Spleen (tissue), 11 donors: ENCODE data around the gene FAH. TPM values are rescaled to one million over a fixed set of nuclear protein-coding genes. Genes with fewer than 3 reads are reported as not detected.

Experiments
- DNase-seq: peaks from one replicate; pipeline ENCODE4 v3.0.0-alpha.2; 2020
- H3K27ac ChIP-seq, 8 donors: fragments of 200-600 bp; sonication (generic) in 7 of 8; 1 replicate in 4 of 8; 2 replicates in 4 of 8; pipeline versions ENCODE4 v1.5.0 to v1.8.0; 2016 to 2021; ENCODE audit warnings: inconsistent platforms in 4 of 8, mild to moderate bottlenecking in 4 of 8, moderate library complexity in 1 of 8
- H3K27me3 ChIP-seq, 7 donors: fragments of 200-600 bp; sonication (generic) in 6 of 7; replicated peaks in 1 of 7; 1 replicate in 4 of 7; 2 replicates in 3 of 7; pipeline versions ENCODE4 v1.5.0 to v1.8.0; 2016 to 2021; ENCODE audit warnings: inconsistent platforms in 3 of 7, mild to moderate bottlenecking in 1 of 7
- H3K36me3 ChIP-seq, 6 donors: fragments of 200-600 bp; sonication (generic) in 5 of 6; 1 replicate in 4 of 6; 2 replicates in 2 of 6; pipeline versions ENCODE4 v1.5.0 to v1.8.0; 2016 to 2021; ENCODE audit warnings: inconsistent platforms in 2 of 6
- H3K4me1 ChIP-seq, 6 donors: fragments of 200-600 bp; sonication (generic) in 5 of 6; 1 replicate in 3 of 6; 2 replicates in 3 of 6; pipeline versions ENCODE4 v1.5.0 to v1.8.0; 2016 to 2021; ENCODE audit warnings: inconsistent platforms in 3 of 6
- H3K4me3 ChIP-seq, 8 donors: fragments of 200-600 bp; sonication (generic) in 7 of 8; 1 replicate in 4 of 8; 2 replicates in 4 of 8; pipeline versions ENCODE4 v1.5.0 to v1.8.0; 2016 to 2021; ENCODE audit warnings: inconsistent platforms in 4 of 8, mild to moderate bottlenecking in 4 of 8, moderate library complexity in 2 of 8
- H3K9me3 ChIP-seq, 8 donors: fragments of 200-600 bp; sonication (generic) in 7 of 8; 1 replicate in 4 of 8; 2 replicates in 4 of 8; pipeline versions ENCODE4 v1.5.0 to v1.8.0; 2016 to 2021; ENCODE audit warnings: inconsistent platforms in 4 of 8
- CTCF ChIP-seq, 11 experiments: fragments of 200-600 bp in 7 of 11; fragments of 450-650 bp in 4 of 11; sonication (generic) in 4 of 11; IDR thresholded peaks in 8 of 11; conservative IDR thresholded peaks in 3 of 11; 1 replicate in 7 of 11; 2 replicates in 4 of 11; pipeline versions ENCODE4 v1.4.0 to v1.8.0; 2016 to 2021; ENCODE audit warnings: antibody characterized with exemption in 11 of 11, inconsistent platforms in 4 of 11, mild to moderate bottlenecking in 1 of 11
- POLR2A ChIP-seq, 3 donors: fragments of 450-650 bp; IDR thresholded peaks; one replicate each; pipeline ENCODE4 v1.5.1; 2017; ENCODE audit warnings: antibody characterized with exemption in 3 of 3, mild to moderate bottlenecking in 1 of 3
- POLR2AphosphoS5 ChIP-seq, 3 donors: sonication (generic); formaldehyde crosslinking; IDR thresholded peaks; one replicate each; pipeline ENCODE4 v1.5.1; 2017; ENCODE audit warnings: antibody characterized with exemption in 3 of 3
- WGBS, 5 donors: extraction: QIAGEN DNeasy Blood & Tissue Kit in 3 of 5; methylation state at CpG; one replicate each; pipeline versions ENCODE4 v1.1.5 to v1.1.7; 2013 to 2018; 5-methylcytosine and 5-hydroxymethylcytosine counted together
- intact Hi-C: fragments of 100-400 bp; cut with DNase I; formaldehyde crosslinking; loops from one replicate; pipeline ENCODE4 v1.15.0; 2023; ENCODE audit warnings: low total_unique reads
- polyA plus RNA-seq, 3 donors: library from polyadenylated mRNA; stranded (reverse); fragments of 200-250 nt; gene quantifications; one replicate each; pipeline ENCODE4 v1.2.1, GENCODE V29; 2013
- total RNA-seq, 7 donors: library from RNA; depleted of rRNA in 3 of 7; stranded (reverse); fragments of >200 nt in 3 of 7; fragmentation: NEBNext Ultra II Directional in 4 of 7; extraction: Animal tissue kit (Norgen Biotek cat#: 25700) in 4 of 7; gene quantifications; one replicate each; pipeline versions ENCODE4 v1.1.0 to v1.2.1, GENCODE V29; 2016 to 2021
- donor health status: healthy with polysubstance abuse.
- donor health status: DM: no; HTN: no; CAD: no; lungs with moderate emphysema.
- donor health status: DM: no; HTN: no; CAD: no.
- donor health status: Bipolar disorder and iron deficiency.
- donor health status: healthy.
- donor health status: DM: no; HTN: no; CAD: no.
- donor health status: DM: yes; HTN: yes; CAD: no.

The FAH gene
- total and polyA plus RNA-seq, 10 donors = 8.5 to 33.1 (median 21.2) TPM

- TF ChIP-seq POLR2A (IDR thresholded peaks at IDR 0.05) (no peak), CTCF (IDR thresholded peaks at IDR 0.05 in 8 of 11, conservative IDR thresholded peaks at IDR 0.05 in 3 of 11) (no peak), POLR2AphosphoS5 (IDR thresholded peaks at IDR 0.05) (no peak)
- no peaks in the 10 kb centered on the region for H3K9me3 ChIP-seq
- no peaks in the 10 kb centered on the region for H3K27me3 ChIP-seq
- no peak overlapping the region for H3K4me3 ChIP-seq
- DNase-seq = no peak
- no peak overlapping the region for H3K27ac ChIP-seq
- peaks cover 0 to 84% (median 22%) of the 10 kb centered on the region in 6 donors for H3K4me1 ChIP-seq
- H3K36me3 ChIP-seq = no peaks in the 10 kb centered on the region
- intact Hi-C loops = no loop called here
Measured at GRCh38 chr15:80110920-80111319, 41.9 kb upstream of the FAH start.

GRCh38 chr15:80114114-80114513, 38.7 kb upstream of the FAH start:
- Histone ChIP-seq H3K27ac (no peak overlapping the region), H3K4me3 (no peak overlapping the region), H3K9me3 (no peaks in the 10 kb centered on the region), H3K36me3 (no peaks in the 10 kb centered on the region), H3K4me1 (peaks cover 0 to 65% (median 13%) of the 10 kb centered on the region in 6 donors), H3K27me3 (no peaks in the 10 kb centered on the region)
- TF ChIP-seq POLR2AphosphoS5 (IDR thresholded peaks at IDR 0.05) = no peak
- no peak for TF ChIP-seq POLR2A (IDR thresholded peaks at IDR 0.05)
- no peak for TF ChIP-seq CTCF (IDR thresholded peaks at IDR 0.05 in 8 of 11, conservative IDR thresholded peaks at IDR 0.05 in 3 of 11)
- intact Hi-C loops = no loop called here
- DNase-seq = no peak
- 90 to 95% (median 91%) methylated on average over 4 of the region's 4 CpGs for WGBS, 5 donors

GRCh38 chr15:80115021-80115420, 37.8 kb upstream of the FAH start:
- Histone ChIP-seq H3K27me3 (no peaks in the 10 kb centered on the region), H3K4me3 (no peak overlapping the region), H3K27ac (no peak overlapping the region), H3K9me3 (no peaks in the 10 kb centered on the region), H3K36me3 (peaks cover 0 to under 1% (median 0%) of the 10 kb centered on the region in 6 donors), H3K4me1 (peaks cover 0 to 55% (median 11%) of the 10 kb centered on the region in 6 donors)
- 77 to 100% (median 88%) methylated on average over 1 of the region's 1 CpG for WGBS, 5 donors
- intact Hi-C loops = no loop called here
- no peak for DNase-seq
- no peak for TF ChIP-seq POLR2AphosphoS5 (IDR thresholded peaks at IDR 0.05)
- no peak for TF ChIP-seq POLR2A (IDR thresholded peaks at IDR 0.05)
- no peak for TF ChIP-seq CTCF (IDR thresholded peaks at IDR 0.05 in 8 of 11, conservative IDR thresholded peaks at IDR 0.05 in 3 of 11)

GRCh38 chr15:80118956-80119355, 33.8 kb upstream of the FAH start:
- TF ChIP-seq POLR2A (IDR thresholded peaks at IDR 0.05) (no peak), POLR2AphosphoS5 (IDR thresholded peaks at IDR 0.05) (no peak), CTCF (IDR thresholded peaks at IDR 0.05 in 8 of 11, conservative IDR thresholded peaks at IDR 0.05 in 3 of 11) (no peak)
- Histone ChIP-seq H3K4me1 (peaks cover 0 to 28% (median 10%) of the 10 kb centered on the region in 6 donors), H3K4me3 (no peak overlapping the region), H3K9me3 (no peaks in the 10 kb centered on the region), H3K36me3 (peaks cover 0 to 39% (median 23%) of the 10 kb centered on the region in 6 donors), H3K27ac (no peak overlapping the region), H3K27me3 (no peaks in the 10 kb centered on the region)
- WGBS, 5 donors = 94 to 100% (median 97%) methylated on average over 2 of the region's 2 CpGs
- no peak for DNase-seq
- intact Hi-C loops = no loop called here
